ENCODE data around the gene NEK10. TPM values are rescaled to one million over a fixed set of nuclear protein-coding genes. Genes with fewer than 3 reads are reported as not detected.

The NEK10 gene
- total RNA-seq, 1 experiment from 2014 or later: 0.66 TPM

GRCh38 chr3:27312044-27312668 is 57.0 kb downstream of the NEK10 start:
- Histone ChIP-seq H3K9me3 (ENCODE audit: control insufficient read depth, low read depth, low read length) (no peaks in the 10 kb centered on the region), H2AK5ac (ENCODE audit: insufficient read length, low read length) (no peak overlapping the region), H2AFZ (ENCODE audit: low read length) (no peak overlapping the region), H3K9ac (ENCODE audit: extremely low read depth, insufficient read length, low read length) (no peak overlapping the region), H3K79me2 (ENCODE audit: insufficient read depth, low read length) (no peaks in the 10 kb centered on the region), H2BK15ac (ENCODE audit: low read depth, low read length) (no peak overlapping the region), H2BK12ac (ENCODE audit: insufficient read length, low read depth, low read length) (no peak overlapping the region), H3K56ac (ENCODE audit: insufficient read length, low read depth, low read length) (no peak overlapping the region), H3K79me1 (ENCODE audit: insufficient read depth, low read depth, low read length, poor library complexity, severe bottlenecking) (no peaks in the 10 kb centered on the region), H4K91ac (ENCODE audit: insufficient read length, low read depth, low read length) (no peak overlapping the region), H3K4me1 (ENCODE audit: insufficient read depth, low read length) (no peaks in the 10 kb centered on the region), H3K4ac (ENCODE audit: low read depth, low read length) (no peak overlapping the region), H3K23ac (ENCODE audit: insufficient read length, low read depth, low read length) (no peak overlapping the region), H3K27ac (ENCODE audit: insufficient read length, low read depth, low read length) (no peak overlapping the region), H2BK20ac (ENCODE audit: low read depth, low read length, poor library complexity, severe bottlenecking) (no peak overlapping the region), H4K8ac (replicated peaks; ENCODE audit: insufficient read length, low read depth, low read length) (no peak overlapping the region), H4K5ac (ENCODE audit: insufficient read length, low read depth, low read length) (no peak overlapping the region), H3K27me3 (ENCODE audit: insufficient read depth, low read length) (no peaks in the 10 kb centered on the region), H3K4me2 (ENCODE audit: insufficient read depth, insufficient read length, low read length) (no peak overlapping the region), H4K20me1 (ENCODE audit: control insufficient read depth, insufficient read depth, insufficient read length) (no peaks in the 10 kb centered on the region), H2BK5ac (ENCODE audit: insufficient read length, low read length) (no peak overlapping the region), H3K14ac (ENCODE audit: insufficient read depth, low read length) (no peak overlapping the region), H3K23me2 (ENCODE audit: insufficient read length, low read depth, low read length, poor library complexity, severe bottlenecking) (no peaks in the 10 kb centered on the region), H3T11ph (ENCODE audit: low read length) (no peak overlapping the region), H3K18ac (ENCODE audit: insufficient read length, low read depth, low read length) (no peak overlapping the region), H2BK120ac (ENCODE audit: low read depth, low read length, poor library complexity, severe bottlenecking) (no peak overlapping the region)
- no peaks in the 10 kb centered on the region for H3K27me3 Mint-ChIP-seq (ENCODE audit: low read depth)
- no peak overlapping the region for H3K4me3 Mint-ChIP-seq
- no peaks in the 10 kb centered on the region for H3K36me3 Mint-ChIP-seq (ENCODE audit: insufficient read depth in 1 of 3, low read depth in 3 of 3)
- TF ChIP-seq CTCF (conservative IDR thresholded peaks at IDR 0.05): peak; percentile 72
- DNase-seq: no peak
- WGBS (ENCODE audit: extremely low coverage, insufficient read length, low lambda C conversion rate): no CpG with 5 or more reads among the region's 5 CpGs
- no peak overlapping the region for H3K27ac Mint-ChIP-seq
- peaks cover 0 to 3% of the 10 kb centered on the region in 2 experiments; a peak in 1 of 5 replicates for H3K9me3 Mint-ChIP-seq
- H3K4me1 Mint-ChIP-seq: peaks cover 0 to 7% of the 10 kb centered on the region in 2 experiments; a peak in 2 of 4 replicates

Measured in H9 (cell line).